Measurements from ENCODE around the gene CNTROB. TPM values are rescaled to one million over a fixed set of nuclear protein-coding genes. Genes with fewer than 3 reads are reported as not detected.

The CNTROB gene
- total RNA-seq, 3 donors from 2014 or later = 17.0 to 27.2 (median 23.9) TPM

DNA sequence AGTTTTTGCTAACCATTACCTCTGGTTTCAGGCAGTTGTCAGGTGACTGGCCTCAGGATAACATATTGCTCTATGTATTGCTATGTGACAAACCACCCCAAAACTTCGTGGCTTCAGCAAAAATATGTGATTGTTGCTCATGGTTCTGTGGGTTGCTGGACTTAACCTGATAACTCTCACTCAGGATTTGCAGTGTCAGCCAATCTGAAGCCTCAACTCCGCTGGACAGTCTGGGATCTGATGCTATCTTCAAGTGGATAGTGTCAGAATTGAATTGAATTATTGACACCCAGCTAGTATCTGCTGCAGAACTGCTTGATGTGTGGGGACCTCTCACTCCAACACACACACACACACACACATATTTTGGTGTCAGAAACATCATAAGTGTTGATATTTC lies 35.7 kb downstream of the CNTROB start:
- no peak overlapping the region for H3K27ac ChIP-seq
- H3K36me3 ChIP-seq = no peaks in the 10 kb centered on the region
- no peak for TF ChIP-seq POLR2AphosphoS5 (IDR thresholded peaks at IDR 0.05)
- TF ChIP-seq POLR2A (IDR thresholded peaks at IDR 0.05) = no peak
- TF ChIP-seq, protein P1, sequence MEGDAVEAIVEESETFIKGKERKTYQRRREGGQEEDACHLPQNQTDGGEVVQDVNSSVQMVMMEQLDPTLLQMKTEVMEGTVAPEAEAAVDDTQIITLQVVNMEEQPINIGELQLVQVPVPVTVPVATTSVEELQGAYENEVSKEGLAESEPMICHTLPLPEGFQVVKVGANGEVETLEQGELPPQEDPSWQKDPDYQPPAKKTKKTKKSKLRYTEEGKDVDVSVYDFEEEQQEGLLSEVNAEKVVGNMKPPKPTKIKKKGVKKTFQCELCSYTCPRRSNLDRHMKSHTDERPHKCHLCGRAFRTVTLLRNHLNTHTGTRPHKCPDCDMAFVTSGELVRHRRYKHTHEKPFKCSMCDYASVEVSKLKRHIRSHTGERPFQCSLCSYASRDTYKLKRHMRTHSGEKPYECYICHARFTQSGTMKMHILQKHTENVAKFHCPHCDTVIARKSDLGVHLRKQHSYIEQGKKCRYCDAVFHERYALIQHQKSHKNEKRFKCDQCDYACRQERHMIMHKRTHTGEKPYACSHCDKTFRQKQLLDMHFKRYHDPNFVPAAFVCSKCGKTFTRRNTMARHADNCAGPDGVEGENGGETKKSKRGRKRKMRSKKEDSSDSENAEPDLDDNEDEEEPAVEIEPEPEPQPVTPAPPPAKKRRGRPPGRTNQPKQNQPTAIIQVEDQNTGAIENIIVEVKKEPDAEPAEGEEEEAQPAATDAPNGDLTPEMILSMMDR (IDR thresholded peaks at IDR 0.05) = no peak
- H3K27me3 ChIP-seq = no peaks in the 10 kb centered on the region
- H3K4me1 ChIP-seq = no peaks in the 10 kb centered on the region
- intact Hi-C loops (cut with DNase I; ENCODE audit: low total_unique reads) = no loop called here
- no peak overlapping the region for H3K4me3 ChIP-seq
- no peak for DNase-seq (ENCODE audit: low spot score in 2 of 2)
- H3K9me3 ChIP-seq = no peaks in the 10 kb centered on the region

- TF ChIP-seq, protein P1 (IDR thresholded peaks at IDR 0.05) = no peak
- no peak for TF ChIP-seq POLR2A (IDR thresholded peaks at IDR 0.05)
- no peak for TF ChIP-seq POLR2AphosphoS5 (IDR thresholded peaks at IDR 0.05)
- Histone ChIP-seq H3K4me1 (no peaks in the 10 kb centered on the region), H3K27ac (no peak overlapping the region), H3K36me3 (no peaks in the 10 kb centered on the region), H3K9me3 (peaks cover 0 to 2% of the 10 kb centered on the region in 2 donors), H3K27me3 (no peaks in the 10 kb centered on the region), H3K4me3 (no peak overlapping the region)
- intact Hi-C loops (cut with DNase I; ENCODE audit: low total_unique reads) = no loop called here
- DNase-seq (ENCODE audit: low spot score in 2 of 2) = no peak
Observed at GRCh38 chr17:7969433-7969832, 37.4 kb downstream of the CNTROB start.

GRCh38 chr17:7971651-7972050 lies 39.6 kb downstream of the CNTROB start:
- intact Hi-C loops (cut with DNase I; ENCODE audit: low total_unique reads) = no loop called here
- Histone ChIP-seq H3K4me1 (no peaks in the 10 kb centered on the region), H3K36me3 (no peaks in the 10 kb centered on the region), H3K27me3 (no peaks in the 10 kb centered on the region), H3K27ac (no peak overlapping the region), H3K9me3 (peaks cover 5 to 18% of the 10 kb centered on the region in 2 donors), H3K4me3 (no peak overlapping the region)
- no peak for DNase-seq (ENCODE audit: low spot score in 2 of 2)
- no peak for TF ChIP-seq POLR2A (IDR thresholded peaks at IDR 0.05)
- TF ChIP-seq POLR2AphosphoS5 (IDR thresholded peaks at IDR 0.05) = no peak
- TF ChIP-seq, protein P1 (IDR thresholded peaks at IDR 0.05) = no peak

DNA sequence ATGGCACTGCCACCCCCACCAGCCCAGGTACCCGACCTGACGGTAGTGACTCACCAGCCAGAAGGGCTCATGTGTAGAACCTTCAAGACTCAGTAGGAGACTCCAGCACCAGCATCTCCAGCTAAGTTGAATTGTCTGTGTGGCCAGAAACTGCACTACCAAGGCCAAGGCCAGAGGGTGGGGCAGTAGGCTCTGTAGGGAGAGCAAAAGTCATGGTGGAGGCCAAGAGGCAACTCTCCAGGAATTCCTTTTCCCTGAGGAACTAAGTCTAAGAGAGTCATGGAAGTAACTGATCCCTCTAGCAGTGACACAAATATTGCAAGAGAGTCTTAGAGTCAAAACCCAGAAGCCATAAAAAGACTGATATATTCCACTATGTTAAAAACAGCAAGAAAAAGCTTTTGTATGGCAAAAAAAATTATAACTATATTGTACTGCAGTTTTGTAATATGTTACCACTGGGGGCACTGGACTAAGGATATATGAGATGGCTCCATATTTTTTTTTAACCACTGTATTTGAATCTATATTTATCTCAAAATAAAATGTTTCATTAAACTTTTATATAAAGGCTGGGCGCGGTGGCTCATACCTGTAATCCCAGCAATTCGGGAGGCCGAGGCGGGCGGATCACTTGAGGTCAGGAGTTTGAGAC lies 40.3 kb downstream of the CNTROB start:
- no peaks in the 10 kb centered on the region for H3K36me3 ChIP-seq
- no peak overlapping the region for H3K27ac ChIP-seq
- no peak overlapping the region for H3K4me3 ChIP-seq
- H3K27me3 ChIP-seq = no peaks in the 10 kb centered on the region
- H3K9me3 ChIP-seq = peaks cover 5 to 18% of the 10 kb centered on the region in 2 donors
- H3K4me1 ChIP-seq = no peaks in the 10 kb centered on the region
- TF ChIP-seq, protein P1 (IDR thresholded peaks at IDR 0.05) = no peak
- TF ChIP-seq POLR2AphosphoS5 (IDR thresholded peaks at IDR 0.05) (no peak), POLR2A (IDR thresholded peaks at IDR 0.05) (no peak)
- no peak for DNase-seq (ENCODE audit: low spot score in 2 of 2)
- intact Hi-C loops (cut with DNase I; ENCODE audit: low total_unique reads) = no loop called here

DNA sequence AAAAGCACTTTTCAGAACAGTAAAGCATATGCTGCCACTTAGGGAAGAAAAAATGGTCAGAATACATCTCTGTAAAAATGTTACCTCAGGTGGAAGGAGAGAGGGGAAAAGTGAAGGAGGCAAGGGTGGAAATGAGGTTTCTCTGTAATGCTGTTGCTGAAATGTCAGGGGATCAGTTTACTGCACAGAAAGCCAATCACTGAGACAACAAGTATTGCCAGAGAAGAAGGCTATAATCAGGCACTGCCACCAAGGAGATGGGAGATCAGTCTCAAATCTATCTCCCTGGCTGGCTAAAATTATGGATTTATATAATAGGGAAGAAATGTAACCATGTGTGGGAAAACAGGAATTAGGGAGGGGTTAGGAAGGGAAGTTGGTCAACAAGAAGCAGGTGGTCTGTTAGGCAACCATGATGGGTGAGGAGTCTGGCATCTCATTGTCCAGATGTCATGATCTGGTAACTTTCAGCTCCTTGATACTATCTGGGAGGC lies 42.7 kb downstream of the CNTROB start:
- no peak for DNase-seq (ENCODE audit: low spot score in 2 of 2)
- H3K36me3 ChIP-seq = no peaks in the 10 kb centered on the region
- no peaks in the 10 kb centered on the region for H3K4me1 ChIP-seq
- TF ChIP-seq, protein P1 (IDR thresholded peaks at IDR 0.05) = no peak
- TF ChIP-seq POLR2A (IDR thresholded peaks at IDR 0.05) (no peak), POLR2AphosphoS5 (IDR thresholded peaks at IDR 0.05) (no peak)
- H3K27ac ChIP-seq = no peak overlapping the region
- intact Hi-C loops (cut with DNase I; ENCODE audit: low total_unique reads) = loop anchor here (2.0 kb wide), 1 partner anchor 46 kb away; the partner anchor contains the start of gene KCNAB3
- H3K27me3 ChIP-seq = no peaks in the 10 kb centered on the region
- H3K4me3 ChIP-seq = no peak overlapping the region
- peaks cover 5 to 18% of the 10 kb centered on the region in 2 donors for H3K9me3 ChIP-seq

All from breast epithelium (tissue), 4 donors.